Tibial nerve (tissue), 3 donors: ENCODE data around the gene AMBP.

Experiments
- CTCF ChIP-seq, 5 experiments: fragments of 200-600 bp in 3 of 5; fragments of 450-650 bp in 2 of 5; sonication (generic) in 3 of 5; IDR thresholded peaks; one replicate each; pipeline ENCODE4 v1.5.1; 2016 to 2019; ENCODE audit warnings: antibody characterized with exemption in 5 of 5, mild to moderate bottlenecking in 3 of 5, moderate library complexity in 2 of 5
- POLR2A ChIP-seq, 2 donors: fragments of 450-650 bp; IDR thresholded peaks; one replicate each; pipeline ENCODE4 v1.6.1; 2017; ENCODE audit warnings: antibody characterized with exemption in 2 of 2, mild to moderate bottlenecking in 2 of 2, moderate library complexity in 2 of 2

DNA sequence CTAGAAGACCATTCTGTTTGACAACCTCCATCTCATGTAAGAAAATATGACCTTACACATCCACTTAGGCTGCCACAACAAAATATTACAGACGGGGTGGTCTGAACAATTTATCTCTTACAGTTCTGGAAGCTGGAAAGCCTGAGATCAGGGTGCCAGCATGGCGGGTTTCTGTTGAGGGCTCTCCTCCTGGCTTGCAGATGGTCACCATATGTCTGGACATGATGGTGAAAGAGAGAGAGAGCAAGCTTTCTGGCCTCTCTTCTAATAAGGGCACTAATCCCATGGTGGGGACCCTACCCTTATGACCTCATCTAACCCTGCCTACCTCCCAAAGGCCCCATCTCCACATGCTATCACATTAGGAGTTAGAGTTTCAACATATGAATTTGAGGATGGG is 66.0 kb downstream of the AMBP start:
- no peak for TF ChIP-seq CTCF (IDR thresholded peaks at IDR 0.05)
- no peak for TF ChIP-seq POLR2A (IDR thresholded peaks at IDR 0.05)
